Retina (tissue), 1 donor: ENCODE measurements around the gene DPP3.
"Not testable (repeated sequence)": the region's sequence is repeated elsewhere in the genome, so short reads cannot be mapped to it uniquely, and the experiment has no call there.

Experiments
- DNase-seq: peaks from one replicate; pipeline ENCODE4 v3.0.0-alpha.2; 2016

DPP3 gene

GRCh38 chr11:66539170-66539869, 59.1 kb downstream of the DPP3 start:
- DNase-seq: no peak

GRCh38 chr11:66539870-66540213, 59.6 kb downstream of the DPP3 start:
- no peak for DNase-seq

GRCh38 chr11:66540598-66540997, 60.4 kb downstream of the DPP3 start:
- not testable (repeated sequence) for DNase-seq

- DNase-seq: no peak
Observed at GRCh38 chr11:66541892-66542291, 61.7 kb downstream of the DPP3 start.

- DNase-seq: no peak
Observed at GRCh38 chr11:66542362-66542761, 62.1 kb downstream of the DPP3 start.

- peak; percentile 78 for DNase-seq
Observed at GRCh38 chr11:66543263-66544107, 63.3 kb downstream of the DPP3 start.

- DNase-seq: not testable (repeated sequence)
Observed at GRCh38 chr11:66544952-66545351, 64.7 kb downstream of the DPP3 start.

GRCh38 chr11:66545701-66546367, 65.6 kb downstream of the DPP3 start, which contains the start of gene ZDHHC24:
ZDHHC24 (minus strand) TSS chr11:66546048; CDS start chr11:66546003, 45 bp downstream.
- peak; percentile 96 for DNase-seq

GRCh38 chr11:66546368-66546965, 66.2 kb downstream of the DPP3 start, which contains the start of gene ACTN3:
ACTN3 (plus strand) TSS chr11:66546903; CDS start chr11:66546938, 35 bp downstream.
- no peak for DNase-seq

- no peak for DNase-seq
Observed at GRCh38 chr11:66546966-66547661, 66.9 kb downstream of the DPP3 start.

- DNase-seq: no peak
Observed at GRCh38 chr11:66547662-66548009, 67.4 kb downstream of the DPP3 start.

- no peak for DNase-seq
Observed at GRCh38 chr11:66548041-66548440, 67.8 kb downstream of the DPP3 start.

GRCh38 chr11:66548774-66549630, 68.8 kb downstream of the DPP3 start:
- DNase-seq: no peak

GRCh38 chr11:66549696-66550095, 69.5 kb downstream of the DPP3 start:
- DNase-seq: no peak

- no peak for DNase-seq
Observed at GRCh38 chr11:66550887-66551286, 70.7 kb downstream of the DPP3 start.

- DNase-seq: no peak
Observed at GRCh38 chr11:66554602-66555001, 74.4 kb downstream of the DPP3 start.

- DNase-seq: no peak
Observed at GRCh38 chr11:66555416-66555815, 75.2 kb downstream of the DPP3 start.

GRCh38 chr11:66556086-66556485, 75.9 kb downstream of the DPP3 start:
- DNase-seq: no peak

- no peak for DNase-seq
Observed at GRCh38 chr11:66557733-66558326, 77.6 kb downstream of the DPP3 start.
